ENCODE results near the gene MRGPRF. TPM values are rescaled to one million over a fixed set of nuclear protein-coding genes. Genes with fewer than 3 reads are reported as not detected.
A peak's percentile ranks its signal among the peaks of the same experiment; 100 is the strongest.

MRGPRF gene
- polyA plus RNA-seq, 2 of the 4 experiments (the other 2 are of a cell fraction), result 0.04 TPM; not detected in 1

DNA sequence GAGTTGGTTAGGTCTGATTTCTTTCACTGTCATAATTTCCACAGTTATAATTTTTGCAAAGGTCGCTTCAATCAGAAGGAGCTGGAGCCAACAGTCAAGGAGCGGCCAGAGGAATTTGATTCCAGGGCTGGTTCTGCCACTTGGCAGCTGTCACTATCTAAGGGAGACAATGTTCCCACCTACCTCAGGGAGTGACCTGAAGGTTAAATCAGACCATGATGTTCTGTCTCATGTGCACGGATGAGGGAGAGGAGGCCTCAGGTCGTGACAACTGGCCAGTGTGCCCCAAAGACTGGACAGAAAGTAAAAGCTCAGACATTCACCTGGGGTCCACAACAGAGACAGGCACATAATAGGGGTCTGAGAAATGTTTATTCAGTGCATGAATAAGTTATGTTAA, 39.8 kb downstream of the MRGPRF start:
- no peak for FAIRE-seq
- no peak overlapping the region for H3K4me3 ChIP-seq
- no peak for TF ChIP-seq NFE2L2 (conservative IDR thresholded peaks at IDR 0.05; ENCODE audit: low read length)
- TF ChIP-seq JUN (IDR thresholded peaks at IDR 0.05), result no peak
- no peak for TF ChIP-seq RAD21 (conservative IDR thresholded peaks at IDR 0.05 in 1 of 2, IDR thresholded peaks at IDR 0.05 in 1 of 2)
- no peaks in the 10 kb centered on the region for H3K4me1 ChIP-seq
- ChIA-PET POLR2A (no interaction called here), CTCF (interaction anchor here (0.8 to 1.3 kb wide), 2 partner anchors 23 to 115 kb away, joined by 3 to 4 read pairs; no protein-coding TSS in a partner anchor)
- no peaks in the 10 kb centered on the region for H3K9me3 ChIP-seq
- H3K4me2 ChIP-seq, result no peak overlapping the region
- H3K27ac ChIP-seq, result no peak overlapping the region
- 35% methylated on average over 4 of the region's 4 CpGs for WGBS (ENCODE audit: missing lambda C conversion rate)
- ATAC-seq, result no peak
- no peak for DNase-seq (ENCODE audit: low read depth in 1 of 2, low spot score in 1 of 2)

DNA sequence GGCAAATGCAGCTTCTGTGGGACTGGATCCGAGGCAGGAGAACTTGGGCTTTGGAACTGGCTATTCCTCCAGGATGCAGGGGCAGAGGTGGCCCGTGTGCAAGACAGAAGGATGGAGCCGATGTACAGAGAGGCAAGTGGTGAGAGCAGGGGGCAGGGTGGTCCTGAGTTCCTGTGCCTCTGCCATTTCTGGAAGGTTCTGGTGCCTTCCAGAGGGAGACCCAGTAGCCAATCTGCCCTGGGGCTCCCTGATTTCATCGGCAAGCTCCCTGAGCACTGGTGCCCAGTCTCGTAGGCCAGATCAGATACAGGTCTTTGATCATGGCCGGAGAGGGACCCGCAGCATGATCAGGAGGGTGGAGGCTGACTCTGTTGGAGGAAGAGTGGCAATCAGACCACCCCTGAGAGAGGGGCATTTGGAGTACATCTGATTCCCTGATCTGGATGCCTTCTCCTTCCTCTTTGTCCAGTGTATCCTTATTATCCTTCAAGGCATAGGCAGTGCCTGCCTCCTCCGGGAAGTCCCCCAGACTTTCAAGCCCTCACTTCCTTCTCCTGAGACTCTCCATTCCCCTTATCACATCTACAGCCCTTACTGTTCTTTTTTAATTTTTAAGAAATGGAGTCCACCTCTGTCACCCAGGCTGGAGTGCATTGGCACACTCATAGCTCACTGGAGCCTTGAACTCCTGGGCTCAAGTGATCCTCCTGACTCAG, 42.0 kb downstream of the MRGPRF start:
- CTCF ChIA-PET, result interaction anchor here (1.0 to 1.2 kb wide), 2 partner anchors 14 to 74 kb away, joined by 3 to 4 read pairs; no protein-coding TSS in a partner anchor
- FAIRE-seq (no peak), DNase-seq (ENCODE audit: low read depth in 1 of 2, low spot score in 1 of 2) (no peak), ATAC-seq (no peak)
- no peak for TF ChIP-seq RAD21 (conservative IDR thresholded peaks at IDR 0.05 in 1 of 2, IDR thresholded peaks at IDR 0.05 in 1 of 2)
- peak; percentile 36 for TF ChIP-seq ZFP36 (IDR thresholded peaks at IDR 0.05; ENCODE audit: borderline replicate concordance, partially characterized antibody)
- Histone ChIP-seq H3K27ac (no peak overlapping the region), H3K4me2 (no peak overlapping the region), H3K4me3 (no peak overlapping the region), H3K9me3 (no peaks in the 10 kb centered on the region), H3K4me1 (no peaks in the 10 kb centered on the region)
- POLR2A ChIA-PET, result no interaction called here
- 65% methylated on average over 8 of the region's 8 CpGs for WGBS (ENCODE audit: missing lambda C conversion rate)

DNA sequence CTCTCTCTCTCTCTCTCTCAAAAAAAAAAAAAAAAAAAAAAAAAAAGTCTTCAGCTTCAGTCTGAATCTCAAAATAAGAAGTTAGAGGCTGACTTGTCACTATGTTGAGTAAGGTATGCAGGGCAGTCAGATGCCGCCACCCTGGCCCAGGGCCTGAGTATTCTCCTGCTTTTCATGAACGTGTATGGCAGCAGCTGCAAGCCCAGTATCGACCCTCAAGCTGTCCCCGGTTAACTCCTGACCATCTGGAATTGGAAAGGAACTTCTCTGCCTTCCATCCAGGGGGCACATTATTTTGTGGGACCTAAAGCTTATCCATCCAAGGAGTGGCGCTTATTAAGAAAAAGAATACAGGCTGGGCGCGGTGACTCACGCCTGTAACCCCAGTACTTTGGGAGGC, 43.7 kb downstream of the MRGPRF start:
- no peak overlapping the region for H3K4me2 ChIP-seq
- DNase-seq (ENCODE audit: low read depth in 1 of 2, low spot score in 1 of 2) (no peak), FAIRE-seq (no peak), ATAC-seq (no peak)
- no peak for TF ChIP-seq ZC3H11A (IDR thresholded peaks at IDR 0.05)
- TF ChIP-seq HDAC2 (IDR thresholded peaks at IDR 0.05), result no peak
- TF ChIP-seq TP53 (CRISPR knock-in tag; IDR thresholded peaks at IDR 0.05), result no peak
- TF ChIP-seq RAD21 (conservative IDR thresholded peaks at IDR 0.05 in 1 of 2, IDR thresholded peaks at IDR 0.05 in 1 of 2), result no peak
- TF ChIP-seq, protein P1, sequence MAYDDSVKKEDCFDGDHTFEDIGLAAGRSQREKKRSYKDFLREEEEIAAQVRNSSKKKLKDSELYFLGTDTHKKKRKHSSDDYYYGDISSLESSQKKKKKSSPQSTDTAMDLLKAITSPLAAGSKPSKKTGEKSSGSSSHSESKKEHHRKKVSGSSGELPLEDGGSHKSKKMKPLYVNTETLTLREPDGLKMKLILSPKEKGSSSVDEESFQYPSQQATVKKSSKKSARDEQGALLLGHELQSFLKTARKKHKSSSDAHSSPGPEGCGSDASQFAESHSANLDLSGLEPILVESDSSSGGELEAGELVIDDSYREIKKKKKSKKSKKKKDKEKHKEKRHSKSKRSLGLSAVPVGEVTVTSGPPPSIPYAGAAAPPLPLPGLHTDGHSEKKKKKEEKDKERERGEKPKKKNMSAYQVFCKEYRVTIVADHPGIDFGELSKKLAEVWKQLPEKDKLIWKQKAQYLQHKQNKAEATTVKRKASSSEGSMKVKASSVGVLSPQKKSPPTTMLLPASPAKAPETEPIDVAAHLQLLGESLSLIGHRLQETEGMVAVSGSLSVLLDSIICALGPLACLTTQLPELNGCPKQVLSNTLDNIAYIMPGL (CRISPR knock-in tag; IDR thresholded peaks at IDR 0.05; ENCODE audit: borderline replicate concordance), result no peak
- TF ChIP-seq FOXS1 (CRISPR knock-in tag; IDR thresholded peaks at IDR 0.05), result no peak
- TF ChIP-seq SREBF2 (IDR thresholded peaks at IDR 0.05), result no peak
- TF ChIP-seq, protein P2, sequence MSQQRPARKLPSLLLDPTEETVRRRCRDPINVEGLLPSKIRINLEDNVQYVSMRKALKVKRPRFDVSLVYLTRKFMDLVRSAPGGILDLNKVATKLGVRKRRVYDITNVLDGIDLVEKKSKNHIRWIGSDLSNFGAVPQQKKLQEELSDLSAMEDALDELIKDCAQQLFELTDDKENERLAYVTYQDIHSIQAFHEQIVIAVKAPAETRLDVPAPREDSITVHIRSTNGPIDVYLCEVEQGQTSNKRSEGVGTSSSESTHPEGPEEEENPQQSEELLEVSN (IDR thresholded peaks at IDR 0.05; ENCODE audit: borderline replicate concordance, low read depth), result no peak
- TF ChIP-seq MYC (IDR thresholded peaks at IDR 0.05; ENCODE audit: borderline replicate concordance, low read length), result no peak
- no peak for TF ChIP-seq NFE2L2 (conservative IDR thresholded peaks at IDR 0.05; ENCODE audit: low read length)
- no peak for TF ChIP-seq ZFP36 (IDR thresholded peaks at IDR 0.05; ENCODE audit: borderline replicate concordance, partially characterized antibody)
- TF ChIP-seq ZNF302 (CRISPR knock-in tag; IDR thresholded peaks at IDR 0.05), result no peak
- TF ChIP-seq HOXB13 (CRISPR knock-in tag; IDR thresholded peaks at IDR 0.05; ENCODE audit: low read depth), result no peak
- TF ChIP-seq MAZ (IDR thresholded peaks at IDR 0.05; ENCODE audit: borderline replicate concordance, low read depth, low read length), result no peak
- TF ChIP-seq FOSB (CRISPR knock-in tag; IDR thresholded peaks at IDR 0.05), result no peak
- TF ChIP-seq HEYL (CRISPR knock-in tag; IDR thresholded peaks at IDR 0.05), result no peak
- no peak for TF ChIP-seq POLR2A (IDR thresholded peaks at IDR 0.05; ENCODE audit: low read length)
- no peak for TF ChIP-seq CHD4 (IDR thresholded peaks at IDR 0.05; ENCODE audit: borderline replicate concordance)
- ChIA-PET POLR2A (interaction anchor here (0.7 kb wide), 1 partner anchor 32 kb away, joined by 3 read pairs; no protein-coding TSS in a partner anchor), CTCF (interaction anchor here (0.9 to 1.3 kb wide), 2 partner anchors 25 to 75 kb away, joined by 3 to 4 read pairs; no protein-coding TSS in a partner anchor)
- H3K4me1 ChIP-seq, result no peaks in the 10 kb centered on the region
- no peak overlapping the region for H3K4me3 ChIP-seq
- WGBS (ENCODE audit: missing lambda C conversion rate), result 67% methylated on average over 8 of the region's 8 CpGs
- H3K9me3 ChIP-seq, result no peaks in the 10 kb centered on the region; the same call in 2 of the 3 replicates
- no peak overlapping the region for H3K27ac ChIP-seq
